MCF 10A (cell line): ENCODE results near the gene PRKAA2. TPM values are rescaled to one million over a fixed set of nuclear protein-coding genes. Genes with fewer than 3 reads are reported as not detected.

ENCODE experiments used
- BruUV-seq: library from RNA; stranded (reverse); fragments of 400-500 nt; replicated peaks from 2 replicates; lab custom pipeline; 2021; lab: Mats Ljungman, UMichigan
- CTCF ChIA-PET: fragments of 300-600 bp; sonication (Branson Sonifier 250); formaldehyde crosslinking; extraction: SDS; loops from one replicate; lab custom pipeline; 2021; ENCODE audit warnings: antibody characterized with exemption, inconsistent platforms; lab: Yijun Ruan, JAX
- POLR2A ChIA-PET: fragments of 300-600, 350-650 bp; sonication (Branson Sonifier 250); formaldehyde crosslinking; extraction: SDS; loops from one replicate; lab custom pipeline; 2020; ENCODE audit warnings: antibody characterized with exemption, inconsistent platforms; lab: Yijun Ruan, JAX
- DNase-seq: peaks from one replicate; pipeline ENCODE4 v3.0.0-alpha.2; 2018; ENCODE audit not compliant: unreplicated experiment
- H3K27ac Mint-ChIP-seq: one replicate; pipeline ENCODE4 v1.8.0; 2022; ENCODE audit warnings: mild to moderate bottlenecking, low read depth, mixed read lengths; ENCODE audit not compliant: unreplicated experiment
- H3K27me3 Mint-ChIP-seq: one replicate; pipeline ENCODE4 v1.8.0; 2022; ENCODE audit warnings: mixed read lengths; ENCODE audit not compliant: insufficient read depth, unreplicated experiment
- H3K36me3 Mint-ChIP-seq: one replicate; pipeline ENCODE4 v1.8.0; 2022; ENCODE audit warnings: mild to moderate bottlenecking, moderate library complexity, mixed read lengths; ENCODE audit not compliant: insufficient read depth, unreplicated experiment
- H3K4me1 Mint-ChIP-seq: one replicate; pipeline ENCODE4 v1.8.0; 2022; ENCODE audit warnings: mixed read lengths; ENCODE audit not compliant: insufficient read depth, unreplicated experiment
- H3K4me3 Mint-ChIP-seq: one replicate; pipeline ENCODE4 v1.8.0; 2022; ENCODE audit warnings: mild to moderate bottlenecking, moderate library complexity, mixed read lengths; ENCODE audit not compliant: unreplicated experiment
- H3K9me3 Mint-ChIP-seq: one replicate; pipeline ENCODE4 v1.8.0; 2022; ENCODE audit warnings: mixed read lengths; ENCODE audit not compliant: unreplicated experiment
- intact Hi-C: fragments of 100-400 bp; cut with micrococcal nuclease; formaldehyde crosslinking; loops from 2 replicates; pipeline ENCODE4 v1.14.1; 2022
- total RNA-seq: library from RNA; stranded (reverse); gene quantifications from 2 replicates; pipeline ENCODE4 v1.2.3, GENCODE V29; 2022
- TF ChIP-seq, protein P1 (sequence below): fragments of 200-600 bp; IDR thresholded peaks from one replicate; pipeline ENCODE4 v1.8.0; 2022; ENCODE audit warnings: antibody characterized with exemption, mild to moderate bottlenecking; ENCODE audit not compliant: unreplicated experiment

The PRKAA2 gene
- total RNA-seq, 1 experiment from 2014 or later: 0.72 TPM

DNA sequence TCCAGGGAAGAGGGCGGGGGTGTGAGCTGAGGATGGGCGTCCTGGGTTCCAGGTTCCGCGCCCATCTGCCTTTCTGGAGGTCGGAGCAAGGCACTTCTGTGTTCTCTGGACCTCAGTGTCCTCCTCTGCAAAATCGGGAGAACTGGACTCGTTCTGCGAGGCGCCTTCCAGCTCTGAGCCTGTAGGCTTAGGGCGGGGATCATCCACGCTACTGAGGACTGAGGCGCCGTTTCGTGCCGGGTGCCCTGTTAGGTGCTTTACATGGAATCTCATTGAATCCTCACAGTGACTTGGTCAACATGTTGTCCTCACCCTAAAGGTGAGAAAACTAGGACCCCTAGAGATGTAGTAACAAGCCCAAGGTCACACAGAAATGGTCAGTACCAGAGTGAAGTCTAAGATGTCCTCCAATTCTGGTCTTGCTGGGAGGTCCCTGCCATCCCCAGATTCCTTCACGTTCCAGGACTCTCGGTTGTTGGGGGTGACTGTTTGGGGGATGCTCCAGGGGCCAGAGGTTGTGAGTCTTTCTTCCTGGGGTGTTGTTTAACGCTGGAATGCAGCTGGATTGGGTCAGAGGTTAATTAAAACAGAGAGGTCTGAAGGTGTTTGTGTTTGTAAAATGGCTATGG is 677 bp downstream of the PRKAA2 start:
- no peak for DNase-seq
- intact Hi-C loops: no loop called here
- no peaks in the 10 kb centered on the region for H3K36me3 Mint-ChIP-seq
- ChIA-PET CTCF (interaction anchor here (1.0 kb wide), 1 partner anchor 20 kb away, joined by 3 read pairs; no protein-coding TSS in a partner anchor), POLR2A (interaction anchor here (0.8 to 1.2 kb wide), 4 partner anchors 18 to 58 kb away, joined by 3 to 4 read pairs (median 3); no protein-coding TSS in a partner anchor)
- BruUV-seq: no TSS peak
- no peak overlapping the region for H3K27ac Mint-ChIP-seq
- H3K9me3 Mint-ChIP-seq: no peaks in the 10 kb centered on the region
- H3K4me3 Mint-ChIP-seq: peak overlapping the region; percentile 74
- no peaks in the 10 kb centered on the region for H3K4me1 Mint-ChIP-seq
- peaks cover 26% of the 10 kb centered on the region for H3K27me3 Mint-ChIP-seq
- TF ChIP-seq, protein P1, sequence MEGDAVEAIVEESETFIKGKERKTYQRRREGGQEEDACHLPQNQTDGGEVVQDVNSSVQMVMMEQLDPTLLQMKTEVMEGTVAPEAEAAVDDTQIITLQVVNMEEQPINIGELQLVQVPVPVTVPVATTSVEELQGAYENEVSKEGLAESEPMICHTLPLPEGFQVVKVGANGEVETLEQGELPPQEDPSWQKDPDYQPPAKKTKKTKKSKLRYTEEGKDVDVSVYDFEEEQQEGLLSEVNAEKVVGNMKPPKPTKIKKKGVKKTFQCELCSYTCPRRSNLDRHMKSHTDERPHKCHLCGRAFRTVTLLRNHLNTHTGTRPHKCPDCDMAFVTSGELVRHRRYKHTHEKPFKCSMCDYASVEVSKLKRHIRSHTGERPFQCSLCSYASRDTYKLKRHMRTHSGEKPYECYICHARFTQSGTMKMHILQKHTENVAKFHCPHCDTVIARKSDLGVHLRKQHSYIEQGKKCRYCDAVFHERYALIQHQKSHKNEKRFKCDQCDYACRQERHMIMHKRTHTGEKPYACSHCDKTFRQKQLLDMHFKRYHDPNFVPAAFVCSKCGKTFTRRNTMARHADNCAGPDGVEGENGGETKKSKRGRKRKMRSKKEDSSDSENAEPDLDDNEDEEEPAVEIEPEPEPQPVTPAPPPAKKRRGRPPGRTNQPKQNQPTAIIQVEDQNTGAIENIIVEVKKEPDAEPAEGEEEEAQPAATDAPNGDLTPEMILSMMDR: no peak

DNA sequence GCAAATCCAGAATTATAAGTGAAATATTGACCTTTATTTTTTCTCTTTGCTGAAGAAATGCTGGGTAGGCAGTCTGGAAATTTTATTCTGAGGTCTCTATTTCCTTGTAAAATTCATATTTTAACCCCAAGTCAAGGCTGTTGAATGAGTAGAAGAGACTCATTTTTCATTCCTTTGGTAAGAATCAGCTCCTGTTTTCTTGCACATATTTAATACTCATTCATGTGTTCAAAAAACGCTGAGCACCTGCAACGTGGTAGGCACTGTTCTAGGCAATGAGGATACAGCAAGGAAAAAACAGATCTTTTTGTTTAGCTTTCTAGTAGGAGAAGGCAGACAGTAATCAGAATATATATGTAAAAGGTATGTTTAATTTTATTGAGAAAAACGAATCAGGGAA is 1.5 kb downstream of the PRKAA2 start:
- peaks cover 26% of the 10 kb centered on the region for H3K27me3 Mint-ChIP-seq
- TF ChIP-seq, protein P1: no peak
- no peaks in the 10 kb centered on the region for H3K36me3 Mint-ChIP-seq
- ChIA-PET POLR2A (interaction anchor here (0.8 to 1.2 kb wide), 4 partner anchors 17 to 57 kb away, joined by 3 to 4 read pairs (median 3); no protein-coding TSS in a partner anchor), CTCF (interaction anchor here (0.6 kb wide), 1 partner anchor 560 kb away, joined by 3 read pairs; no protein-coding TSS in a partner anchor)
- no peaks in the 10 kb centered on the region for H3K4me1 Mint-ChIP-seq
- no peaks in the 10 kb centered on the region for H3K9me3 Mint-ChIP-seq
- intact Hi-C loops: no loop called here
- DNase-seq: no peak
- no TSS peak for BruUV-seq
- H3K27ac Mint-ChIP-seq: no peak overlapping the region
- H3K4me3 Mint-ChIP-seq: no peak overlapping the region

DNA sequence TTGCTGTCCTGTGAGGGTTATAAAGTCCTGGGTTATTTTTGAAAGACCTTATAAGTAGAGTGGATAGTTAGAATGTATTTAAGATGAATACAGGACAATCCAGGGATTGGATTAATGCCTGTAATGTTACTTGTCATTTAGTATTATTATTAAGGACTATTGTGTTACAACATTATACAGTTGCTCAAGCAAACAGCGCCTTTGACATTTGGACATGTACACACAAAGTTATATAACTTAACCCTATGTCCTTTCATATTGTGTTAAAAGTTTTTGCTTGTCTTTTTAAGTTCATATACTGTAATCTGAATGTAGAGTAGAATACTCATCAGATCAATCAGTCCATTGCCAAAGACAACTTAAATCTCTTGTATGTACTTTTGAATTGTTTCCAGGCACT is 2.0 kb downstream of the PRKAA2 start:
- ChIA-PET CTCF (interaction anchor here (0.6 kb wide), 2 partner anchors 173 to 559 kb away, joined by 3 read pairs; no protein-coding TSS in a partner anchor), POLR2A (interaction anchor here (1.0 to 1.2 kb wide), 3 partner anchors 27 to 56 kb away, joined by 3 read pairs; no protein-coding TSS in a partner anchor)
- H3K27ac Mint-ChIP-seq: no peak overlapping the region
- peaks cover 26% of the 10 kb centered on the region for H3K27me3 Mint-ChIP-seq
- no peaks in the 10 kb centered on the region for H3K4me1 Mint-ChIP-seq
- H3K9me3 Mint-ChIP-seq: no peaks in the 10 kb centered on the region
- BruUV-seq: no TSS peak
- TF ChIP-seq, protein P1: no peak
- DNase-seq: no peak
- H3K4me3 Mint-ChIP-seq: no peak overlapping the region
- intact Hi-C loops: no loop called here
- no peaks in the 10 kb centered on the region for H3K36me3 Mint-ChIP-seq

DNA sequence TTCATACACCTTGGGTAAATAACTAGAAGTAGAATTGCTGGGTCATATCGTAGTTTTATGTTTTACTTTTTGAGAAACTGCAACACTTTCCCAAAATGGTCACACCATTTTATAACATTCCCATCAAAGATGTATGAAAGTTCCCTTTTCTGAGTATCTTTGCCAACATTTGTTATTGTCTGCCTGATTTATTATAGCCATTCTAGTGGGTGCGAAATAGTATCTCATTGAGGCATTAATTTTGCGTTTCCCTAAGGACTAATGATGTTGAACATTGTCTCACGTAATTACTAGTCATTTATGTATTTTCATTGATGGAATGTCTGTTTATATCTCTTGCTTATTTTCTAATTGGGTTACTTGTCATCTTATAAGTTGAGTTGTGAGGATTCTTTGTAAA is 3.4 kb downstream of the PRKAA2 start:
- ChIA-PET CTCF (no interaction called here), POLR2A (no interaction called here)
- DNase-seq: no peak
- Mint-ChIP-seq H3K4me3 (no peak overlapping the region), H3K4me1 (no peaks in the 10 kb centered on the region), H3K27ac (no peak overlapping the region), H3K9me3 (no peaks in the 10 kb centered on the region), H3K36me3 (no peaks in the 10 kb centered on the region), H3K27me3 (peaks cover 26% of the 10 kb centered on the region)
- intact Hi-C loops: no loop called here
- TF ChIP-seq, protein P1: no peak
- no TSS peak for BruUV-seq
